NCI-H2081 treated with DMSO at 0.1 percent for 48 hours (cell line): Measurements from ENCODE around the gene ATP1A4.
"Not testable (repeated sequence)": the region's sequence is repeated elsewhere in the genome, so short reads cannot be mapped to it uniquely, and the experiment has no call there.

Source experiments
- DNase-seq: peaks from one replicate; lab custom pipeline; 2025; lab: John Stamatoyannopoulos, UW

ATP1A4 gene

DNA sequence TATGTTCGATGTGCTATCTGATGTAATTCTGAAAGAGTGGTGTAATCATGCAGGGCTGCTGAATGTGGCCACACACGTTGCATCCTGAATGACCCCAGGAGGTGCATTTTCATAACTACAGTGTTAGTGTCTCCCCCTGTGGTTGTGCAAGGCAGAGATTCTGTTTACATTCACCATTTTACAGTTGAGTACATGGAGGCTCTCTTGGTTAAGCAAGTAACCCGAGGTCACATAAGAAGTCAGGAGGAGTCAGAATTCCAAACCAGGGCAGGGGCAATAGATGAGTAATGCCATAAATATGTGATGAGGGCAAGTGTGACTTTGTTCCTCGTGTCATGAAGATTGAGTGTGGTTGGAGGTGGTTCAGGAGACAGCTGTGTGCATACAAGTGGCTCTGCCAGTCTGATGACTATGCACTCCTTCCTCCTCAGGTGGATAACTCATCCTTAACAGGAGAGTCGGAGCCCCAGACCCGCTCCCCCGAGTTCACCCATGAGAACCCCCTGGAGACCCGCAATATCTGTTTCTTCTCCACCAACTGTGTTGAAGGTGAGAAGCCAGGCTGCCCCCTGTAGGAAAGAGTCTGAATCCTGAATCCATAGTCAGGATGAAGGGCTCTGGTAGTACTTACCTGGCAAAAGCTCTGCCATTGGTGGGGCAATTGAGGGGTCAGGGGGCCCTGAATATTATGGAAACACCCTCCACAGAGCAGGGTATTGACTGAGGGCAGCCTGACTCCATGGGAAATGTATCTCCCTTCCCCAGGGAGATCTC lies 26.5 kb upstream of the ATP1A4 start:
- no peak for DNase-seq

DNA sequence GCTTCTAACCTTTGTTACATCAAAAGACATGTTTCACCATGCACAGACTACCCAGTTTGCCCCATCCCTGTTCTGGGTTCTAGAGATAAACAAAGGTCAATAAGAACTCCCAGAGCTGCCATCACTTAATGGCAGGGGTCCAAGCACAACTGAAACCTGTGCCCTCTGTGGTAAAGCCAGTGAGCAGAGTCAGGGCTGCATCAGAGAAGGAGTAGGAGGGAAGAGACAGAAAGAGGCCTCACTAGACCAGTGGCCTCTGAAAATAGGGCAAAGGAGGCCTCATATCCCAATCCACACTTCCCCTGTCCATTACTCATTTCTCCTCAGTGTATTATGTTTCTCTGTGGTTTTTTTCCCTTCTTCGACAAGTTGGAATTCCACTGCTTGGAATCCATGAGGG lies 25.7 kb upstream of the ATP1A4 start:
- DNase-seq, result no peak

DNA sequence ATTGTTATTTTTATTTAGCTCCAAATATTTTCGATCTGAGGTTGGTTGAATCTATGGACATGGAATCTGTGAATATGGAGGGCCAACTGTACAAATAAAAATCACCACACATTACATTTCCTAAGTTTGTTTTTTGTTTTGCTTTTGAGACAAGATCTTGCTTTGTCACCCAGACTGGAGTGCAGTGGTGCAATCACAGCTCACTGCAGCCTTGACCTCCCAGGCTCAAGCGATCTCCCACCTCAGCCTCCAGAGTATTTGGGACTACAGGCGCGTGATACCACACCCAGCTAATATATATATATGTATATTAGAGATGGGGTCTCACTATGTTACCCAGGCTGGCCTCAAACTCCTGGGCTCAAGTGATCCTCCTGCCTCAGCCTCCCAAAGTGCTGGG lies 25.1 kb upstream of the ATP1A4 start:
- not testable (repeated sequence) for DNase-seq

- DNase-seq, result no peak
Measured at GRCh38 chr1:160127381-160127780, 24.0 kb upstream of the ATP1A4 start.

GRCh38 chr1:160127865-160128523 lies 23.4 kb upstream of the ATP1A4 start:
- no peak for DNase-seq

- no peak for DNase-seq
Measured at GRCh38 chr1:160128636-160129035, 22.8 kb upstream of the ATP1A4 start.

- DNase-seq, result no peak
Measured at GRCh38 chr1:160129046-160129445, 22.4 kb upstream of the ATP1A4 start.

DNA sequence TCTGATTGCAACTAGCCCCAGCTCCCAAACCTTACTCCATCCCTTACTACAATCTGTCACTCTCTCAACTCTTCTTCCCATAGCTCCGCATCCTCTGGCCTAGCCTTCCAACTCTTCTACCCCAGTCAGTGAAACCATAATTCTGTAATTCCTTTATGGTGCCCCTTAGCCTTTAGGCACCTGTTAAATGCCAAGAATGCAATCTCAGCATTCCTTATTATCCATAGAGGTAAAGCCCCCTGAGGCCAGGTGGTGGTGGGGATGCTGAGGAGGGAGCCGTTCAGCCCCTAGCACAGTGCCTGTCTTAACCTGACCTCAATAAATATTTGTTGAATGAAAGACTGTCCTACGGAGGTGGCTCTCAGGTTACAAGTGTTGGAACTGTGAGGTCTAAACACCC lies 21.8 kb upstream of the ATP1A4 start:
- DNase-seq, result no peak

DNA sequence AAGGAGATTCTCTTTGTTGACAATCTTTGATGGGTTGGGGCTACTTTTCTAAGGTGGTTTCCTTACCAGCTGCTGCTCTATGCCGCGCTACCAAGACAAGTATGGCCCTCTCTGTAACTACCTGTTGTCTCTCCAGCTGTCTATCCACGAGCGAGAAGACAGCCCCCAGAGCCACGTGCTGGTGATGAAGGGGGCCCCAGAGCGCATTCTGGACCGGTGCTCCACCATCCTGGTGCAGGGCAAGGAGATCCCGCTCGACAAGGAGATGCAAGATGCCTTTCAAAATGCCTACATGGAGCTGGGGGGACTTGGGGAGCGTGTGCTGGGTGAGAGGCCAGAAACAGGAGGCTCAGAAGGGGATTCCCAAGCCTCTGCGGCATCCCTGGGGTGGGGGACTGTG lies 21.4 kb upstream of the ATP1A4 start:
- DNase-seq, result no peak

- no peak for DNase-seq
Measured at GRCh38 chr1:160130486-160130885, 20.9 kb upstream of the ATP1A4 start.

DNA sequence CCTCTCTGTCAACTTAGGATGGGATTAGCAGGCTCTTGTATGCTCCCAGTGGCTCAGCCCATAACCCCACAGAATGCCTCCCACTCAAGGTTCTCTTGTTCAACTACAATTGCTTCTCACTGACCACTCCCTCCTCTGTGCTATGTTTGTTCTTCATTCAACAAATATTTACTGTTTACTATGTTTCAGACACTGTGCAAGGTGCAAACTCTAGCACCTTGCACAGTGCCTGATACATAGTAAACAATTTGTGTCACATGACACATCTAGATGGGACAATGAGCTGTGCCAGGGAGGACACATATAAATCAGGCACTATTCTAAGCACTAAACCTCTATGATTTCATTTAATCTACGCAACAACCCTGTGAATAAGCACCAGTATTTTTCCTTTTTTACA lies 20.5 kb upstream of the ATP1A4 start:
- no peak for DNase-seq

- no peak for DNase-seq
Measured at GRCh38 chr1:160131803-160132565, 19.4 kb upstream of the ATP1A4 start.

- DNase-seq, result no peak
Measured at GRCh38 chr1:160133990-160134770, 17.2 kb upstream of the ATP1A4 start.

- DNase-seq, result no peak
Measured at GRCh38 chr1:160134791-160135572, 16.4 kb upstream of the ATP1A4 start.

GRCh38 chr1:160136121-160136925 lies 15.1 kb upstream of the ATP1A4 start:
- DNase-seq, result no peak

DNA sequence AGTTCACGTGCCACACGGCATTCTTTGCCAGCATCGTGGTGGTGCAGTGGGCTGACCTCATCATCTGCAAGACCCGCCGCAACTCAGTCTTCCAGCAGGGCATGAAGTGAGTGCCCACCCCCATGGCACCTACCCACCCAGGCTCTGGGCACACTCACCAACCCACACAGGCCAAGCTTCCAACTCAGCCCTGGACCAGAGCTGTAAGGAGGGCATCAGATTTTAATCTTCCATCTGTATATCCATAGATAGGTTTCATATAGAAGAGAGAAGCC lies 14.5 kb upstream of the ATP1A4 start:
- DNase-seq, result no peak

DNA sequence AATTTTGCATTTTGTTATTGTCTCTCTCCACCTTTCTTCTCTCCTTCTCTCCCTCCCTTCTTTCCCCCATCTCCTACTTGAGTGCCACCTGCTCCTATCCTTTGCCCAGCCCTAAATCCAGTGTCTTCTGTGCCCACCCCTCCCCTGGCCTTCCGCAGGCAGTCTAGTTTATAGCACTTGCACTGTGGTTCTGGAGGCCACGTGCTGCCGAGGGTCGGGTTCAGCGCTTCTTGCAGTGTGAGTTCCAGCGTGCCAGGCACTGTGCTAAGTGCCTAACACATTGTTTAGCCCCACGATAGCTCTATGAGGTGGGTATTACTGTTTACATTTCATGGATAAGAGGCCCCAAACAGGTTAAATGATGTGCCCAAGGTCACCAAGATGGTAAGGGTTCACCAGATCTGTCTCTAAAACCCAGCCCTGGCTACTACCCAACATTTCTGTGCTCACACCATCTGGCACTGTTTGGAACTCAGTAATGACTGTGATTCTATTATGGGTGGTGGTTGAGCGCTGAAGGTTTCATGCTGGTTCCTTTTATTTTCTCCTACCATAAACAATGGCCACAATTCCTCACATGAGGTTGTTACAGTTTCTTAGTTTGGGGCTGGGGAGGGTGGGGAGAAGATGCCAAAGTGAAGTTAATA lies 14.1 kb upstream of the ATP1A4 start:
- no peak for DNase-seq

GRCh38 chr1:160139840-160140239 lies 11.6 kb upstream of the ATP1A4 start:
- DNase-seq, result no peak

GRCh38 chr1:160143695-160144094 lies 7.7 kb upstream of the ATP1A4 start:
- no peak for DNase-seq

DNA sequence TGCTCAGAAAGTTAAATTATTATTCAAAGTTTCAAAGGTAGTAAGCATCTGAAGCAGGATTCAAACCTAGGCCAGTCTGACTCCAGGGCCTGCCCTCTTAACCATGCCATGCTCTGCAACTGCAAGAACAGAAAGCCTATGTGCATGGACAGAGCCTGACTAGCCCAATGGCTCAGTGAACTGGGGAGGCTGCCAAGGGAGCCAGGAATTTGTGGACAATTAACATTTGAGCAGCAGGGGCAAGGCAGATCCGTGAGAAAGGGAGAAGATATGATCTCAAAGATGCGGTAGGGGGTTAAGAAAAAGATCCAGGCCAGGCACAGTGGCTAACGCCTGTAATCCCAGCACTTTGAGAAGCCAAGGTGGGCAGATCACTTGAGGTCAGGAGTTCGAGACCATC lies 6.5 kb upstream of the ATP1A4 start:
- no peak for DNase-seq
